HG03354 (cell line): ENCODE results near the gene ARHGEF6.
"Not testable (repeated sequence)": the region's sequence is repeated elsewhere in the genome, so short reads cannot be mapped to it uniquely, and the experiment has no call there.

Source experiments
- ATAC-seq: cut with Tn5 transposase; IDR thresholded peaks from one replicate; pipeline ENCODE4 v1.9.1; 2021; ENCODE audit warnings: mild to moderate bottlenecking; ENCODE audit not compliant: unreplicated experiment, poor library complexity, severe bottlenecking

The ARHGEF6 gene

DNA sequence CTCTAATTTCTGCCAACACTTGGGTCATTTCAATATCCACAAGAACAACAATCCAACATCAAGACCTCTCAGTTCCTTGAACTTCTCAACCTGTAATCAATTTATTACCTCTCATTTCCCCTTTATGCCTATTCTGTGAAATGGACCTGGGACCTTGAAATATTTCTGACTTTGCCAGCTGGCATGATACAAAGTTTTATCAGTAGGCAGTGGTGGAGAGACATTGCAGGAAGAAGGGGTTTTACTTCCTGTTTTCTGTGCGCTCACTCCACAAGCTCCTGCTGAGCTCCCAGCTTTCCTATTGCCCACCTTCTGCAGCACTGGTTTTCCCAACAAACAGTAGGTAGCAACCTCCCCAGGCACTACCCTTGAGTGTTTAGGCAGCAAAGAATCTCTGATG, 3.5 kb upstream of the ARHGEF6 start:
- no peak for ATAC-seq

- no peak for ATAC-seq
These were observed 2.4 kb upstream of the ARHGEF6 start for GRCh38 chrX:136783159-136783558.

DNA sequence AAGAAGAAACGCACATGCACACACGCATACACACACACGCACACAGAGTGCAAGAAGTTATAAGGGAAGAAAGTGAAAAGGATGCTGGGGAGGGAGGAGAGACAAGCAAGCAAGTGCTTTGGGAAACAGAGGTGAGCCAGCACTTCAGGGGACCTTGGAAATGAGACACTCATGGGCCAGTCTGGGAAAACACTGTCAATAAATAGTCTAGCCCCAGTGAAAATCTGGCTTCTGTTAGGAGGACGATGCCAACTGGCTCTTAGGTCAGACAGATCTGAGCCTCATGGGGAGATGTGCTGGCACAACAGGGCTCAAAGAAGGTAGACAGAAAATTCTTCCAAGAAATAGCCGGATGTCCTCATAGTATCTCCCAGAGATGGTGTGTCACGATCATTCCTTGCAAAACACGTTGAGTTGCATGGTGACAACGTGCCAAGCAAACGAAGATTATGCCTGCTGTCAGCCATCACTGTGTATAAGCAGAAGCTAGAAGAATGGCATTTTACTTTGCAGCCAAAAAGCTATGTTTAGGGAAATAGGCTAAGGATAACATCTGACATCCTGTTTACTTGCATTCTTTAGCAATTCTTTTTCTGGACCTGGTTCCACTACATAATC, 557 bp upstream of the ARHGEF6 start:
- peak; percentile 10 for ATAC-seq

DNA sequence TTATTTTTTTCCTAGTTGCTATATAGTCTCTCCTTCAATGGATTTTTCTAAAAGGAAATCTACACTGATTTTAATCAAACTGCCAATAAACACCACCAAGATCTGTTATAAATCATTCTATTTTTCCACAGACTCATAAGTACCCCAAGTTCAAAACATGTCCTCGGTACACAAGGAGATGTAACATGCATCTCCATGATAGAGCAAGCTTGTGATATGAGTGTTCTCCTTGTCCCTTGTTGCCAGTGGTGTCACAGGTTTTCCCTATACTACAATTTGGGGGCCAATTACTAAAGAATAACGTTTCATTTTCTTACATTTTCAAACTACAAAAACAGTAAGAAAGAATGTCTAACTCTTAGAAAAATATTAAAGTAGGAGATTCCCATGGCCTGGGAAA, 491 bp downstream of the ARHGEF6 start:
- ATAC-seq, result peak; percentile 34

DNA sequence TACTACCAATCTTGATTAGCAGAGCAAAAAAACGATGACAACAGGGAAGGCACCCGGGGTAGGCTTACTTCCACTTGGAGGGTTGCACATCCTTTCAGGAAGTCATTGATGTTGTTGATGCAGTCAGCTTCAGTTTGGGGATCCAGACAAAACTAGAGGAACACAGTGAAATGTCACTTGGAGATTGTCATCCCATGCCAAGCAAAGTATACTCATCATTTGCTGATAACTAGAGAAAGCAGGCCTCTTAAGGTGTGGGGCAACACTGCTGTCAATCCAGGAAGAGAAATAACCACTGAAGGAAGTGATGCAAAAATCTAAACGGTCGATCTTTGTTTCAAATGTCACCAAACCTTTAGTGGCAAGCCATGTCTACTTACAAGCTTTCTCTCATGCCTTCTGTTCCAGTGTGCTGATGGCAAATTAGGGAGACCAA, 1.4 kb downstream of the ARHGEF6 start:
- peak; percentile 36 for ATAC-seq

GRCh38 chrX:136778916-136779315, 1.8 kb downstream of the ARHGEF6 start:
- ATAC-seq, result no peak

DNA sequence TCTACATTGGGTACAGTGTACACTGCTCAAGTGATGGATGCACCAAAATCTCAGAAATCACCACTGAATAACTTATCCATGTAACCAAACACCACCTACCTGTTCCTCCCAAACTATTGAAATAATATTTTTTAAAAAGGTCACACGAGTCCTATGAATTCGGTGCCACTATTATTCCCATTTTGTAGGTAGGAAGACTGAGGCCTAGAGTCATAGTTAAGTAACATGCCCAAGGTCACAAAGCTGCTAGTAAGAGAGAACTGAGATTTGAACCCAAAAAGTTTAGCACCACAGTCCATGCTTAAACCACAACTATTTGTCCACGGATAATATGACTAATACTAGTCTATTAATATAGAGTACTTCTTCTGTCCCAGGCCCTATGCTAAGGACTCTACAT, 2.7 kb downstream of the ARHGEF6 start:
- no peak for ATAC-seq

DNA sequence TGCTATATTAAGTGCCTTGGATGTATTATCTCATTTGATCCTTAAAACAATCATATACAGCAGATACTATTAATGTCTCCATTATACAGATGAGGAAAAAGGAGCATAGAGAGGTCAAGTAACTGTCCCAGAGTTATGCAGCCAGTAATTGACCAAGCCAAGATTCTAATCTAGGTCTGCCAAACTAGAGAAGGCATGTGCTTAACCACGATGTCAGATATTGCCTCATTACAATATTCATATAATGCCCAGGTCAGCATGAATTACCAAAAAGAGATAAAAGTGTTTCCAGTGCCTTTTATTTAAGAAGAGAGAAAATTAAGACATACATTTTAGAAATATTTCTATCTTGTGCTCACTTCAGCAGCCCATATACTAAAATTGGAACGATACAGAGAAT, 7.1 kb downstream of the ARHGEF6 start:
- no peak for ATAC-seq

DNA sequence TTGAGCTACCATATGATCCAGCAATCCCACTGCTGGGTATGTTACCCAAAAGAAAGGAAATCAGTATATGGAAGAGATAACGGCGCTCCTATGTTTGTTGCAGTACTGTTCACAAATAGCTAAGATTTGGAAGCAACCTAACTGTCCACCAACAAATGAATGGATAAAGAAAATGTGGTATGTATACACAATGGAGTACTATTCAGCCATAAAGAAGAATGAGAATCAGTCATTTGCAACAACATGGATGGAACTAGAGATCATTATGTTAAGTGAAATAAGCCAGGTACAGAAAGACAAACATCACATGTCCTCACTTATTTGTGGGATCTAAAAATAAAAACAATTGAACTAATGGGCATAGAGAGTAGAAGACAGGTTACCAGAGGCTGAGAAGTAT, 8.9 kb downstream of the ARHGEF6 start:
- ATAC-seq, result not testable (repeated sequence)

- ATAC-seq, result peak; percentile 41
These were observed 12.2 kb downstream of the ARHGEF6 start for GRCh38 chrX:136768469-136769084.

DNA sequence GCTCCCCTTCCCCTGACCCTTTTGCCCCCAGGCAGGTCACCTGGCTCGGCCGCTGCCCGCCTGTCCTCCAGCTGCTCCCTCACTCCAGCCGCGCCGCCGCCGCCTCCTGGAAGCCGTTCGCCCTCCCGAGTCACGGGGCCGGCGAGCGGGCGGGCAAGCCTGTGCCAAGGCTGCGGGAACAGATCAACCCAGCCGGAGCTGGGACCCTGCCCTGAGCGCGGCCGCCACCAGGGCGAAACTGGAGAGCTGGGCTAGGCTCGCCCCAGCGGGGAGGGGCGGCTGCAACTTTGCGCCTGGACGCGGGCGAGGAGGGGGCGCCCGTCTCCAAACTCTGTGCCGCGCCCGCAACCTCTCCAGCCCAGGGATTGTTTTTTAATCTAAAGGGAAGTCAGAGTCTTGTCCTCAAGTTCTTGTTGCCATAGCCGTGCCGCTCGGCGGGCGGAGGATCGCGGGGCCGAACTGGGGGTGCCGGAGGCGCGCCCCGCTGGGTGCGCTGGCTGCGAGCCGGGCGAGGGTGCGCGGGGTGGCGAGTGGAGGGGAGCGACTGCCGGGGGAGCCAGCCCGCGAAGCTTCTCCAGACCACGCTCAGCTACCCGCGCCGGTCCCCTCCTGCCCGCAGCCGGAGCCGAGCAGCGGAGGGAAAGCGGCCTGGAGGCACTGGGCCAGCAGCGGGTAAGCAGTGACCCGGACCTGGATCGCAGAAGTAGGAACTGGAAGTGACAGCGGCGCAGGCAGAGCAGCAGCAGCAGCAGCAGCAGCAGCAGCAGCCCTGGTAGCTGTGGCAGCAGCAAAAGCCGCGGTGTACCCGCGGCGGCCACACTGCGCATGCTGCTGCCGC, 13.4 kb downstream of the ARHGEF6 start:
- peak; percentile 80 for ATAC-seq

DNA sequence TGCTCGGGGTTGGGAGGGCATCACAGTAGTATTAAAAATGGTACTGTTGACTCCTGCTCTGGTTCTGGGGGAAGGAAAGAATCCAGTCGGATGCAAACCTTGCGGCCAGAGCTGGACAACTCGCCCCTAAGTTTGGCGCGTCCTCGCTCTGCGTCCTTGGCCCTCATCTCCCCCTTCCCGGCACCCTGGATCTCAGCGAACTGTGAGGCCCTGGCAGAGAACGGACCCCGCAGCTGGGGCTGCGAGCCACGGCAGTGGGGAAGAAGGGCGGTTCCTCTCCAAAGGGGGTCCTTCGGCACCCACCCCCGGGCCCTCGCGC, 14.0 kb downstream of the ARHGEF6 start:
- peak; percentile 1 for ATAC-seq

GRCh38 chrX:136765821-136766356, 14.8 kb downstream of the ARHGEF6 start:
- no peak for ATAC-seq

DNA sequence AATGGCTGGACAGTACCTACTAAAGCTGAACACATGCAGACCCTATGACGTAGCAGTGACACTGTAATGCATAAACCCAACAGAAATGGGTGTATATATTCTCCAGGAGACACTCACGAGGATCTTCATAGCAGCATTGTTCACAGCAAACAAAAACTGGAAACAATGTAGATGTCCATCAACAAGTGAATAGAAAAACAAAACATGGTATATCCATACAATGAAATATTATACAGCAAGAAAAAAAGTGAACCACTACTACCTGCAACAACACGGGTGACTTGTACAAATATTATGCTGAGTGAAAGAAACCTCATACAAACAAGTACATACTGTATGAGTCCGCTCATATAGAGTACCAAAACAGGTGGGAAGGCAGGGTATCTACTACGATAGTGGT, 16.5 kb downstream of the ARHGEF6 start:
- no peak for ATAC-seq

GRCh38 chrX:136762820-136763452, 17.8 kb downstream of the ARHGEF6 start:
- no peak for ATAC-seq

GRCh38 chrX:136761421-136761820, 19.3 kb downstream of the ARHGEF6 start:
- no peak for ATAC-seq

GRCh38 chrX:136759968-136760367, 20.8 kb downstream of the ARHGEF6 start:
- peak; percentile 91 for ATAC-seq

GRCh38 chrX:136755411-136755810, 25.3 kb downstream of the ARHGEF6 start:
- ATAC-seq, result no peak

GRCh38 chrX:136754651-136755050, 26.1 kb downstream of the ARHGEF6 start:
- ATAC-seq, result no peak

GRCh38 chrX:136752796-136753195, 27.9 kb downstream of the ARHGEF6 start:
- ATAC-seq, result no peak
